Measurements from ENCODE around the gene COX20. TPM values are rescaled to one million over a fixed set of nuclear protein-coding genes. Genes with fewer than 3 reads are reported as not detected.
"Not testable (repeated sequence)": the region's sequence is repeated elsewhere in the genome, so short reads cannot be mapped to it uniquely, and the experiment has no call there.

Gene COX20
- total and polyA plus RNA-seq, 8 donors, result 5.5 to 65.7 (median 50.4) TPM

DNA sequence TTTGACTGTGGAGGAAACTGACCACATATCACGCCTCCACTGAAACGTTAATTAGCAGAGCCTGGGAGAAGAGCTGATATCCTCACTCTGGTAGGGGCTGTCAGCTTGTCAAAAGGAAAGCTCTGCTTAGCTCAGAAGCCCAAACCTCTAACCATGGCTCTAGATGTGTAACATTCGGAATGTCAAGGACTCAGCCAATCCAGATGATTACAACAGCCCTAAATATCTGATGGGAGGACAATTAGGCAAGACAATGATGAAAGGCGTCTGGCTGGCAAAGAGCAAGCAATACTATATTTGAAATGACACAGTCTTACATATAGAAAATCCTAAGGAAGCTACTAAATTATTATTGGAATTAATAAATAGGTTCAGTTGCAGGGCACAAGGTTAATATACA lies 45.7 kb upstream of the COX20 start:
- Histone ChIP-seq H3K36me3 (no peaks in the 10 kb centered on the region), H3K9me3 (no peaks in the 10 kb centered on the region), H3K27ac (no peak overlapping the region), H3K27me3 (no peaks in the 10 kb centered on the region), H3K4me3 (no peak overlapping the region), H3K4me1 (no peaks in the 10 kb centered on the region)
- WGBS, 5 donors, result 67 to 76% (median 74%) methylated on average over 4 of the region's 4 CpGs
- TF ChIP-seq POLR2A (IDR thresholded peaks at IDR 0.05) (no peak), POLR2AphosphoS5 (IDR thresholded peaks at IDR 0.05) (no peak), EP300 (IDR thresholded peaks at IDR 0.05) (no peak)
- TF ChIP-seq, protein P1, sequence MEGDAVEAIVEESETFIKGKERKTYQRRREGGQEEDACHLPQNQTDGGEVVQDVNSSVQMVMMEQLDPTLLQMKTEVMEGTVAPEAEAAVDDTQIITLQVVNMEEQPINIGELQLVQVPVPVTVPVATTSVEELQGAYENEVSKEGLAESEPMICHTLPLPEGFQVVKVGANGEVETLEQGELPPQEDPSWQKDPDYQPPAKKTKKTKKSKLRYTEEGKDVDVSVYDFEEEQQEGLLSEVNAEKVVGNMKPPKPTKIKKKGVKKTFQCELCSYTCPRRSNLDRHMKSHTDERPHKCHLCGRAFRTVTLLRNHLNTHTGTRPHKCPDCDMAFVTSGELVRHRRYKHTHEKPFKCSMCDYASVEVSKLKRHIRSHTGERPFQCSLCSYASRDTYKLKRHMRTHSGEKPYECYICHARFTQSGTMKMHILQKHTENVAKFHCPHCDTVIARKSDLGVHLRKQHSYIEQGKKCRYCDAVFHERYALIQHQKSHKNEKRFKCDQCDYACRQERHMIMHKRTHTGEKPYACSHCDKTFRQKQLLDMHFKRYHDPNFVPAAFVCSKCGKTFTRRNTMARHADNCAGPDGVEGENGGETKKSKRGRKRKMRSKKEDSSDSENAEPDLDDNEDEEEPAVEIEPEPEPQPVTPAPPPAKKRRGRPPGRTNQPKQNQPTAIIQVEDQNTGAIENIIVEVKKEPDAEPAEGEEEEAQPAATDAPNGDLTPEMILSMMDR (IDR thresholded peaks at IDR 0.05), result no peak
- no peak for DNase-seq
- intact Hi-C loops (cut with DNase I; ENCODE audit: low total_unique reads), result no loop called here

- no peak overlapping the region for H3K4me3 ChIP-seq
- TF ChIP-seq POLR2A (IDR thresholded peaks at IDR 0.05), result no peak
- no peak for TF ChIP-seq POLR2AphosphoS5 (IDR thresholded peaks at IDR 0.05)
- TF ChIP-seq, protein P1 (IDR thresholded peaks at IDR 0.05), result no peak
- TF ChIP-seq EP300 (IDR thresholded peaks at IDR 0.05), result no peak
Measured at GRCh38 chr1:244791061-244791460, 44.4 kb upstream of the COX20 start.

DNA sequence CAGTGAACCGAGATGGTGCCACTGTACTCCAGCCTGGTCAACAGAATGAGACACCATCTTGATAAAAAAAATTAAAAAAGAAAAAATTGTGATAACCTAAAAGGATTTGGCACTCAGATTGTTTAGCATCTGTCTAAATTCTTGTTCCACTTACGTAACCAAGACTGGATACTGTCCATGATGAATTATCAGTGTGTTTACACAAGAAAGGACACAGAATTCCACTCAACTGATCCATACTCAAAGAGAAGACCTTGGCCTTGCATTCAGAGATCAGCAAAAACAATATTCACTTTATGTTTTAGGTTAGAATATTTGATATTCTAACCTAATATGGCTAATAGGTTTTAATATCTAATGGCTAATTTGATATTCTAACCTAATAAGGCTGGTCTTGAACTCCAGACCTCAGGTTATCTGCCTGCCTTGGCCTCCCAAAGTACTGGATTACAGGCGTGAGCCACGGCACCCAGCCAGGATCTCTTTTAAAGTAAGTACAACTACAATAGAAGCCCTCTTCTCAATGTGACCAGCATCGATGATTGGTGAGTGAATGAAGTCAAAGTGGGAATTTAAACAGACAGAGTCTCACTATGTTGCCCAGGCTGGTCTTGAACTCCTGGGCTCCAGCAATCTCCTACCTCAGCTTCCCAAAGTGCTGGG lies 43.1 kb upstream of the COX20 start:
- no peaks in the 10 kb centered on the region for H3K27me3 ChIP-seq
- no peaks in the 10 kb centered on the region for H3K36me3 ChIP-seq
- no peaks in the 10 kb centered on the region for H3K9me3 ChIP-seq
- intact Hi-C loops (cut with DNase I; ENCODE audit: low total_unique reads), result no loop called here
- WGBS, 5 donors, result 65 to 83% (median 79%) methylated on average over 5 of the region's 5 CpGs
- H3K27ac ChIP-seq, result no peak overlapping the region
- no peak overlapping the region for H3K4me3 ChIP-seq
- H3K4me1 ChIP-seq, result peaks cover 0 to 3% (median 0%) of the 10 kb centered on the region in 4 donors
- TF ChIP-seq, protein P1 (IDR thresholded peaks at IDR 0.05), result no peak
- TF ChIP-seq POLR2AphosphoS5 (IDR thresholded peaks at IDR 0.05), result no peak
- no peak for TF ChIP-seq EP300 (IDR thresholded peaks at IDR 0.05)
- no peak for TF ChIP-seq POLR2A (IDR thresholded peaks at IDR 0.05)
- DNase-seq, result no peak

More at GRCh38 chr1:244791061-244791460, 44.4 kb upstream of the COX20 start:
- Histone ChIP-seq H3K36me3 (no peaks in the 10 kb centered on the region), H3K27ac (no peak overlapping the region), H3K27me3 (no peaks in the 10 kb centered on the region), H3K4me1 (no peaks in the 10 kb centered on the region), H3K9me3 (no peaks in the 10 kb centered on the region)
- no peak for DNase-seq
- intact Hi-C loops (cut with DNase I; ENCODE audit: low total_unique reads), result no loop called here
- 94 to 100% (median 96%) methylated on average over 3 of the region's 3 CpGs for WGBS, 5 donors

DNA sequence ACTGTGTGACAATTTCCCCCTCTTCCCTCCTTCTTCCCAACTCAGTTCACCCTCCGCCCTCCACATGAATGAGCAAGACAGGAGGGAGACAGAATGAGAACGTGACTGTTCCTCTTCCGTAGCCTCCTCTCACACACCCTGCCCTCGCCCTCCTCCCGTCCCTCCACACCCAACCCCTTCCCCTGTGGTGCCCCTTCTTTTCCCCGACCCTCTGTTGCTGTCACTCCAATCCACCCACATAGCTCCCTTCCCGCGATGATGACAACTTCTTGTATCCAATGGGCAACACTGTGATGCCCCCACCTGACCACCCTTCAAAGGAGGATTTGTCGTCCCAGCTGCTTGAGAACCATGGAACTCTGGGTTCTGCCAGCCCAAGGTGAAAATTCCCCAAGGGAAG lies 41.4 kb upstream of the COX20 start:
- H3K9me3 ChIP-seq, result no peaks in the 10 kb centered on the region
- WGBS, 5 donors, result 88 to 96% (median 92%) methylated on average over 9 of the region's 9 CpGs
- no peaks in the 10 kb centered on the region for H3K27me3 ChIP-seq
- TF ChIP-seq POLR2A (IDR thresholded peaks at IDR 0.05), result no peak
- TF ChIP-seq EP300 (IDR thresholded peaks at IDR 0.05), result no peak
- TF ChIP-seq POLR2AphosphoS5 (IDR thresholded peaks at IDR 0.05), result no peak
- TF ChIP-seq, protein P1 (IDR thresholded peaks at IDR 0.05), result no peak
- DNase-seq, result no peak
- H3K4me3 ChIP-seq, result no peak overlapping the region
- no peaks in the 10 kb centered on the region for H3K36me3 ChIP-seq
- H3K27ac ChIP-seq, result no peak overlapping the region
- peaks cover 0 to 3% (median 0%) of the 10 kb centered on the region in 4 donors for H3K4me1 ChIP-seq
- intact Hi-C loops (cut with DNase I; ENCODE audit: low total_unique reads), result no loop called here

- DNase-seq; H3K27me3 ChIP-seq; H3K4me1 ChIP-seq; H3K27ac ChIP-seq; H3K9me3 ChIP-seq; H3K4me3 ChIP-seq; H3K36me3 ChIP-seq; intact Hi-C loops (cut with DNase I; ENCODE audit: low total_unique reads): not testable (repeated sequence)
- WGBS, 5 donors, result 82 to 91% (median 88%) methylated on average over 6 of the region's 6 CpGs
Measured at GRCh38 chr1:244794516-244794915, 40.9 kb upstream of the COX20 start.

All from stomach (tissue), 9 donors.